ENCODE results near the gene SUPT20H.

SUPT20H gene

GRCh38 chr13:37090912-37091311 is 31.4 kb upstream of the SUPT20H start:
- no peak overlapping the region for H3K4me3 ChIP-seq (ENCODE audit: low read length)
- no peaks in the 10 kb centered on the region for H3K27me3 ChIP-seq (ENCODE audit: insufficient read depth, low read length)
- H3K9me3 ChIP-seq (ENCODE audit: low read length), result no peaks in the 10 kb centered on the region
- H3K4me1 ChIP-seq (ENCODE audit: insufficient read depth, low read length), result no peaks in the 10 kb centered on the region
- no peaks in the 10 kb centered on the region for H3K36me3 ChIP-seq (ENCODE audit: insufficient read depth, low read length)
- no peak overlapping the region for H2AFZ ChIP-seq (ENCODE audit: low read depth, low read length)

DNA sequence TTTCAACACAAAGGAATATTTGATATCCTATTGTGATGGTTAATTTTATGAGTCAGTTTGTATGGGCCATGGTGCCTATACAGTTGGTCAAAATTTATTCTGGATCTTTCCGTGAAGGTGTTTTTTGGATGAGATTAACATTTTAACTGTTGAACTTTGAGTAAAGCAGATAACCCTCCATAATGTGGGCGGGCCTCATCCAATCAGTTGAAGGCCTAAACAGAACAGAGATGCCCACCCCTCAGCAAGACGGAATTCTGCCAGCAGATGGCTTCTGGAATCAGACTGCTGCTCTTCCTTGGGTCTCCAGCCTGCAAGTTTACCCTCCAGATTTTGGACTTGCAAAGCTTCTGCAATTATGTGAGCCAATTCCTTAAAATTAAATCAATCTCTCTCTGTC is 30.0 kb upstream of the SUPT20H start:
- no peak overlapping the region for H2AFZ ChIP-seq (ENCODE audit: low read depth, low read length)
- no peaks in the 10 kb centered on the region for H3K9me3 ChIP-seq (ENCODE audit: low read length)
- no peaks in the 10 kb centered on the region for H3K36me3 ChIP-seq (ENCODE audit: insufficient read depth, low read length)
- H3K27me3 ChIP-seq (ENCODE audit: insufficient read depth, low read length), result no peaks in the 10 kb centered on the region
- H3K4me1 ChIP-seq (ENCODE audit: insufficient read depth, low read length), result no peaks in the 10 kb centered on the region
- H3K4me3 ChIP-seq (ENCODE audit: low read length), result no peak overlapping the region

GRCh38 chr13:37087486-37087885 is 28.0 kb upstream of the SUPT20H start:
- Histone ChIP-seq H3K27me3 (ENCODE audit: insufficient read depth, low read length) (no peaks in the 10 kb centered on the region), H3K4me1 (ENCODE audit: insufficient read depth, low read length) (no peaks in the 10 kb centered on the region), H3K4me3 (ENCODE audit: low read length) (no peak overlapping the region), H3K9me3 (ENCODE audit: low read length) (no peaks in the 10 kb centered on the region), H2AFZ (ENCODE audit: low read depth, low read length) (no peak overlapping the region), H3K36me3 (ENCODE audit: insufficient read depth, low read length) (no peaks in the 10 kb centered on the region)

DNA sequence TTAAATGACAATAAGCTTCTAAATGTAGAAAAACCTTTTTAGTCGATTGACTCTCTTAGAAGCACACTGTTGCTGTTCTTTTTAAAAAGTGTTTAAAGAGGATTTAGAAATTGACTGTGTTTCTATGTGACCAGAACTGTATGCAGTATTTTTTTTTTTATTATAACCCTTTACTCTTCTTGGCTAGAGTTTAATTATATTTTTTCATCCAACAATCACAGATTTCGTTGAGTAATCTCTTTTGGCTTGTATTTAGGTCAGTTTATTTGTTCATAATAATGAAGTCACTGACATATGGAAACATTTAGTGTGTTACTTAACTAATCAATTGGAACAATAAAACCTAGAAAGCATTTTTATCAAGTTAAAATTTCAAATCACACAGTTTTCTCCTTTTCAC is 26.1 kb upstream of the SUPT20H start:
- H3K9me3 ChIP-seq (ENCODE audit: low read length), result no peaks in the 10 kb centered on the region

GRCh38 chr13:37076818-37077217 is 17.3 kb upstream of the SUPT20H start:
- H3K36me3 ChIP-seq (ENCODE audit: insufficient read depth, low read length), result no peaks in the 10 kb centered on the region
- peaks cover 4% of the 10 kb centered on the region for H3K4me1 ChIP-seq (ENCODE audit: insufficient read depth, low read length)
- no peak overlapping the region for H3K4me3 ChIP-seq (ENCODE audit: low read length)
- no peaks in the 10 kb centered on the region for H3K27me3 ChIP-seq (ENCODE audit: insufficient read depth, low read length)
- H3K9me3 ChIP-seq (ENCODE audit: low read length), result no peaks in the 10 kb centered on the region
- H2AFZ ChIP-seq (ENCODE audit: low read depth, low read length), result no peak overlapping the region

More for the DNA sequence above, 26.1 kb upstream of the SUPT20H start:
- no peak overlapping the region for H3K4me3 ChIP-seq (ENCODE audit: low read length)
- no peak overlapping the region for H2AFZ ChIP-seq (ENCODE audit: low read depth, low read length)
- no peaks in the 10 kb centered on the region for H3K36me3 ChIP-seq (ENCODE audit: insufficient read depth, low read length)
- H3K4me1 ChIP-seq (ENCODE audit: insufficient read depth, low read length), result no peaks in the 10 kb centered on the region
- no peaks in the 10 kb centered on the region for H3K27me3 ChIP-seq (ENCODE audit: insufficient read depth, low read length)

GRCh38 chr13:37075164-37075563 is 15.7 kb upstream of the SUPT20H start:
- no peaks in the 10 kb centered on the region for H3K27me3 ChIP-seq (ENCODE audit: insufficient read depth, low read length)
- H3K36me3 ChIP-seq (ENCODE audit: insufficient read depth, low read length), result no peaks in the 10 kb centered on the region
- H3K9me3 ChIP-seq (ENCODE audit: low read length), result no peaks in the 10 kb centered on the region
- peaks cover 9% of the 10 kb centered on the region for H3K4me1 ChIP-seq (ENCODE audit: insufficient read depth, low read length)
- H2AFZ ChIP-seq (ENCODE audit: low read depth, low read length), result no peak overlapping the region
- no peak overlapping the region for H3K4me3 ChIP-seq (ENCODE audit: low read length)

DNA sequence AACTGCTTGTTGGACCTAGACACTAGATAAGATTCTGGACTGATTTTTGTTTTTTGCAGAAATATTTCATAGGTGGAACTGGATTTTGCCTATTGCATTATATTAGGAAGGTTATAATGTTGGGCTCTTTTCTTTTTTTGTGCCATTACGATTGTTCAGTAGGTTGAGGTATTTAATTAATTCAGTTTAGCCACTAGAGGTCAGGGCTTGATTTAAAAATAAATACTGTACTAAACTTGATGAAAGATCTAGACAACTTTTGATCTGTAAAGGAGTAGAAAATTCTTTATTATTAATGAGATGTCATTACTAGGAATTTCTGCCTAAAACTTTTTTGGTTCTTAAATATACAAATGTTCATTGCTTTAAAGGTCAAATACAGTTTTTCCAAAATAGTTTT is 15.2 kb upstream of the SUPT20H start:
- Histone ChIP-seq H2AFZ (ENCODE audit: low read depth, low read length) (no peak overlapping the region), H3K4me3 (ENCODE audit: low read length) (no peak overlapping the region), H3K27me3 (ENCODE audit: insufficient read depth, low read length) (no peaks in the 10 kb centered on the region), H3K9me3 (ENCODE audit: low read length) (no peaks in the 10 kb centered on the region), H3K4me1 (ENCODE audit: insufficient read depth, low read length) (peaks cover 9% of the 10 kb centered on the region), H3K36me3 (ENCODE audit: insufficient read depth, low read length) (no peaks in the 10 kb centered on the region)

DNA sequence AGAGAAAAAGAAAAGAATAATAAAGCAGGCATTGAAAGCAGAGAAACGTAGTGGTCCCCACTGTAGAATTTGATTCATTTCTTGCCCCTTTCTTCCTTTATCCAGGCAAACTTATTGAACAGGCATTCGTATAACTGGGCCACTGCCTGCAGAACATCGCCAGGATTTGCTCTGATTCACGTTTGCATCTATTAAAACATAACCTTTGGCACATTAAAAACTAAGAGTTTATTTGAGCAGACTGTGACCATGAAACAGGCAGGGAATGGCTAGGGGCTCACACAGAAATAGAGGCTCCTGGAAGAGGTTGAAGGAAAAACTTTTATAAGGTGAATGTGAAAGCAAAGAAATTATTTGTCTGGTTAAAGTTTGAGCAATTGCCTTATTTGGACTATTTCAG is 12.5 kb upstream of the SUPT20H start:
- no peaks in the 10 kb centered on the region for H3K36me3 ChIP-seq (ENCODE audit: insufficient read depth, low read length)
- no peaks in the 10 kb centered on the region for H3K27me3 ChIP-seq (ENCODE audit: insufficient read depth, low read length)
- peaks cover 9% of the 10 kb centered on the region for H3K4me1 ChIP-seq (ENCODE audit: insufficient read depth, low read length)
- H3K4me3 ChIP-seq (ENCODE audit: low read length), result no peak overlapping the region
- H3K9me3 ChIP-seq (ENCODE audit: low read length), result no peaks in the 10 kb centered on the region
- H2AFZ ChIP-seq (ENCODE audit: low read depth, low read length), result no peak overlapping the region

- H3K27me3 ChIP-seq (ENCODE audit: insufficient read depth, low read length), result no peaks in the 10 kb centered on the region
- H3K9me3 ChIP-seq (ENCODE audit: low read length), result no peaks in the 10 kb centered on the region
- H3K36me3 ChIP-seq (ENCODE audit: insufficient read depth, low read length), result no peaks in the 10 kb centered on the region
- H3K4me1 ChIP-seq (ENCODE audit: insufficient read depth, low read length), result peaks cover 9% of the 10 kb centered on the region
- H3K4me3 ChIP-seq (ENCODE audit: low read length), result no peak overlapping the region
- no peak overlapping the region for H2AFZ ChIP-seq (ENCODE audit: low read depth, low read length)
These were observed 11.5 kb upstream of the SUPT20H start for GRCh38 chr13:37070956-37071355.

DNA sequence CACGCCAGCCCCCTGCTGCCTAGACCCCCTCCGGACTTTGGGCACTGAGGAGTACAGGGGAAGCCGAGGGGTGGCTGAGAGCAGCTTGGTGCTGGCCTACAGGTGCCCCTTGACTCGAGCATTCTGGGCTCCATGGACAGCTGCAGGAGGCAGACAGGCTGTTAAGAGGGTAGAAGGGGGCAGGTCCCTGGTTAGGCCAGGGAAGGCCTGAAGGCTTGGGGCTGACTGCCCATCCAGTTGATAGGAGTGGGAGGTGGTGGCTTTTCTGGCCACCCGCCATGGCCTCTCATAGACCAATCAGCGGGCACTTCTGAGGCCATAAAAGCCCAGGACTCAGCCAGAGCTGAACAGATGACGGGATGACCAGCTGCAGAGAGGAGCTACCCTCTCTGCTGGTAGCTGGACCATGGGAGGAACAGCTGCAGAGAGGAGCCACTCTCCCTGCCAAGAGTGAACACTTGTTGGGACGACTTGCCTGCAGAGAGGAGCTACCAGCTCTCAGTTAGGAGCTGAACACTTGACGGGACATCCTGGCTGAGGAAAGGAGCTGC is 10.7 kb upstream of the SUPT20H start:
- peaks cover 9% of the 10 kb centered on the region for H3K4me1 ChIP-seq (ENCODE audit: insufficient read depth, low read length)
- no peaks in the 10 kb centered on the region for H3K27me3 ChIP-seq (ENCODE audit: insufficient read depth, low read length)
- H3K4me3 ChIP-seq (ENCODE audit: low read length), result no peak overlapping the region
- H3K9me3 ChIP-seq (ENCODE audit: low read length), result no peaks in the 10 kb centered on the region
- no peak overlapping the region for H2AFZ ChIP-seq (ENCODE audit: low read depth, low read length)
- H3K36me3 ChIP-seq (ENCODE audit: insufficient read depth, low read length), result no peaks in the 10 kb centered on the region

DNA sequence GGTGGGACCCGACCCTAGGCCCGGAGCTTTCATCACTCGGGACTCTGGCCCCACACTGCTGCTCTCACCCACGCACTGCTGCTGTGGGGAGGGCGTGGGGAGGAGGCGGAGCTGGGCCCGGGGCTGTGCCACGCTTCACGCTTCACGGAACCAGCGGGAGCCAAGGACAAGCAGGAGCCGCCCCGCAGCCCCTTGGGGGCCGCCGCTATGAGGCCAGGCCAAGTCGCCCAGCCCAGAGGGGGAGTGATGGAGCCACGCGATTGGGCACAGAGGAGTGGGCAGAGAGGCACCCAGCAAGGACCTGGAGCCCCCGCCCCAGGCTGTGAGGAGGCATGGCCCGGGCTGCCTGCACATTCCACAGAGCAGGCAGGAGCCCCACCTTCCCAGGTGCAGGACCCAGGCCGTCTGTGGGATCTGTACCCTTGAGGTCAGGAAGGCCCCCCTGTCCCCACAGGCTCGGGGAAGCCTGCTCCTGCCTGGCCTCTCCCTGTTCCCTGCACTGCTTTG is 10.2 kb upstream of the SUPT20H start:
- H3K9me3 ChIP-seq (ENCODE audit: low read length), result no peaks in the 10 kb centered on the region
- no peaks in the 10 kb centered on the region for H3K27me3 ChIP-seq (ENCODE audit: insufficient read depth, low read length)
- H2AFZ ChIP-seq (ENCODE audit: low read depth, low read length), result no peak overlapping the region
- no peak overlapping the region for H3K4me3 ChIP-seq (ENCODE audit: low read length)
- peaks cover 9% of the 10 kb centered on the region for H3K4me1 ChIP-seq (ENCODE audit: insufficient read depth, low read length)
- H3K36me3 ChIP-seq (ENCODE audit: insufficient read depth, low read length), result no peaks in the 10 kb centered on the region

DNA sequence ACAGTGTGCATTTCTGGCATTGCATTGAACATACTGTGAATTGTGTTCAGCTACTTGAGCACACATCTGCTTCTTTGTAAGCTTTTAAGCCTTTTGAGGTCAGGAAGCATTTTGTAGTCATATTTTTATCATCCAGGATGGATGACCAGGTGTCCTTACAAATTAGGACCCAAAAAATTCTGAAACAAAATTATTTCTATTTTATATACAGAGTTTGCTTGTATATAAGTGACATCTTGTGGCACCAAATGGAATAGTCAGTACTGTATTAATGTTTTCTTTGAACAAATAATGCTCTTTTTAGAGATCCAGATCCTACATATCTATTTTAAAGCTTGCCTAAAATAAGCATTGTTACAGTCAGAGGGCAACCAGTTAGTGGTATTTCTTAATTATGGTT is 9.5 kb upstream of the SUPT20H start:
- H3K36me3 ChIP-seq (ENCODE audit: insufficient read depth, low read length), result no peaks in the 10 kb centered on the region
- H2AFZ ChIP-seq (ENCODE audit: low read depth, low read length), result no peak overlapping the region
- H3K4me1 ChIP-seq (ENCODE audit: insufficient read depth, low read length), result peaks cover 9% of the 10 kb centered on the region
- H3K27me3 ChIP-seq (ENCODE audit: insufficient read depth, low read length), result no peaks in the 10 kb centered on the region
- no peak overlapping the region for H3K4me3 ChIP-seq (ENCODE audit: low read length)
- H3K9me3 ChIP-seq (ENCODE audit: low read length), result no peaks in the 10 kb centered on the region

DNA sequence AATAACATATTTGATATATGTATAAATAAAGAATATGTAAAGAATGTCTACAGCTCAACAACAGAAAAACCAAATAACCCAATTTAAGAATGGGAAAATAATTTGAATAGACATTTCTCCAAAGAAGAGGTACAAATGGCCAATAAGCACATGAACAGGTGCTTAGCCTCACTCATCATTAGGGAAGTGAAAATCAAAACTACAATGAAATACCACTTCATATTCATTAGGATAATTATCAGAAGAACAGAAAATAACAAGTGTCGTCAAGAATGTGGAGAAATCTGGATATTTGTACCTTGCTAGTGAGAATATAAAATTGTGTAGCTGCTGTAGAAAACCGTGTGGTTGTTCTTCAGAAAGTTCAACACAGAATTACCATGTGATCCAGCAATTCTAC is 8.4 kb upstream of the SUPT20H start:
- no peak overlapping the region for H2AFZ ChIP-seq (ENCODE audit: low read depth, low read length)
- no peaks in the 10 kb centered on the region for H3K36me3 ChIP-seq (ENCODE audit: insufficient read depth, low read length)
- H3K9me3 ChIP-seq (ENCODE audit: low read length), result no peaks in the 10 kb centered on the region
- peaks cover 9% of the 10 kb centered on the region for H3K4me1 ChIP-seq (ENCODE audit: insufficient read depth, low read length)
- no peaks in the 10 kb centered on the region for H3K27me3 ChIP-seq (ENCODE audit: insufficient read depth, low read length)
- H3K4me3 ChIP-seq (ENCODE audit: low read length), result no peak overlapping the region

GRCh38 chr13:37065890-37066526 is 6.5 kb upstream of the SUPT20H start:
- H2AFZ ChIP-seq (ENCODE audit: low read depth, low read length), result no peak overlapping the region
- no peaks in the 10 kb centered on the region for H3K9me3 ChIP-seq (ENCODE audit: low read length)
- H3K4me1 ChIP-seq (ENCODE audit: insufficient read depth, low read length), result no peaks in the 10 kb centered on the region
- H3K27me3 ChIP-seq (ENCODE audit: insufficient read depth, low read length), result no peaks in the 10 kb centered on the region
- H3K36me3 ChIP-seq (ENCODE audit: insufficient read depth, low read length), result no peaks in the 10 kb centered on the region
- no peak overlapping the region for H3K4me3 ChIP-seq (ENCODE audit: low read length)
